Mucosa of rectum (tissue), 2 donors: Measurements from ENCODE around the gene MBNL1.

Source experiments
- H3K27ac ChIP-seq, 2 donors: one replicate each; pipeline ENCODE4 v1.7.0; 2013; ENCODE audit warnings: inconsistent platforms in 2 of 2, low read depth in 2 of 2, low read length in 2 of 2
- H3K27me3 ChIP-seq, 2 donors: one replicate each; pipeline ENCODE4 v1.7.0; 2013; ENCODE audit warnings: low read length in 2 of 2; ENCODE audit not compliant: control insufficient read depth in 2 of 2, insufficient read depth in 2 of 2
- H3K36me3 ChIP-seq, 2 donors: one replicate each; pipeline ENCODE4 v1.7.0; 2013; ENCODE audit warnings: low read length in 2 of 2; ENCODE audit not compliant: control insufficient read depth in 2 of 2, insufficient read depth in 2 of 2
- H3K4me1 ChIP-seq, 2 donors: one replicate each; pipeline ENCODE4 v1.7.0; 2013; ENCODE audit warnings: low read length in 2 of 2, mild to moderate bottlenecking in 1 of 2; ENCODE audit not compliant: control insufficient read depth in 2 of 2, insufficient read depth in 2 of 2
- H3K4me3 ChIP-seq, 2 donors: one replicate each; pipeline ENCODE4 v1.7.0; 2013; ENCODE audit warnings: low read length in 2 of 2
- H3K9ac ChIP-seq, 2 donors: one replicate each; pipeline ENCODE4 v1.7.0; 2013; ENCODE audit warnings: low read length in 2 of 2, low read depth in 1 of 2, mild to moderate bottlenecking in 1 of 2
- H3K9me3 ChIP-seq, 2 donors: one replicate each; pipeline ENCODE4 v1.7.0; 2013; ENCODE audit warnings: low read length in 2 of 2; ENCODE audit not compliant: control insufficient read depth in 2 of 2
- donor health status: healthy.
- donor health status: Normal muscosa, but diverticular disease.

Gene MBNL1

GRCh38 chr3:152339881-152340505 is 71.3 kb downstream of the MBNL1 start:
- H3K9me3 ChIP-seq: no peaks in the 10 kb centered on the region
- H3K36me3 ChIP-seq: peaks cover 26 to 31% of the 10 kb centered on the region in 2 donors
- H3K4me1 ChIP-seq: peaks cover 0 to 7% of the 10 kb centered on the region in 2 donors
- H3K9ac ChIP-seq: no peak overlapping the region
- no peak overlapping the region for H3K4me3 ChIP-seq
- H3K27ac ChIP-seq: no peak overlapping the region
- H3K27me3 ChIP-seq: no peaks in the 10 kb centered on the region

GRCh38 chr3:152345233-152345632 is 76.5 kb downstream of the MBNL1 start:
- Histone ChIP-seq H3K9ac (no peak overlapping the region), H3K4me3 (no peak overlapping the region), H3K27me3 (no peaks in the 10 kb centered on the region), H3K36me3 (peaks cover 20 to 24% of the 10 kb centered on the region in 2 donors), H3K4me1 (peaks cover 2 to 5% of the 10 kb centered on the region in 2 donors), H3K27ac (no peak overlapping the region), H3K9me3 (no peaks in the 10 kb centered on the region)

DNA sequence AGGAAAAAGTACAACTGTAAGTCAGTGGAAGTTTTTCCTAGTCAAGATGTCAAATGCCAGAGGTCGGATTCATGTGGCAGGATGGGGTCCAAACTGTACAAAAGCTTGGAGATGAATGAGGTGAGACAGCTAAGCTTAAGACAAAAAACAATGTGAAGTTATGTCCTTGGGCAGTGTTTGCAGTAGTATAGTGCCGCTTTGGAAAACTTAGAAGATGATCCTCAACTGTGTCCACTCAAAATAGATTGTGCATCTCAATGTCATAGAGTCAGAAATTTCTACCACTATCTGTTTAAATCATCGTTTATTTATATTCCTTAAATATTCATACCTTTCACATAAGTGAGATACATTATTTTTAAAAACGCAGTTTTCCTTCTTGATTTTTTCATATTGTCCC is 77.3 kb downstream of the MBNL1 start:
- Histone ChIP-seq H3K36me3 (peaks cover 15 to 24% of the 10 kb centered on the region in 2 donors), H3K27me3 (no peaks in the 10 kb centered on the region), H3K4me3 (no peak overlapping the region), H3K9ac (no peak overlapping the region), H3K4me1 (peaks cover 0 to 5% of the 10 kb centered on the region in 2 donors), H3K27ac (no peak overlapping the region), H3K9me3 (no peaks in the 10 kb centered on the region)

DNA sequence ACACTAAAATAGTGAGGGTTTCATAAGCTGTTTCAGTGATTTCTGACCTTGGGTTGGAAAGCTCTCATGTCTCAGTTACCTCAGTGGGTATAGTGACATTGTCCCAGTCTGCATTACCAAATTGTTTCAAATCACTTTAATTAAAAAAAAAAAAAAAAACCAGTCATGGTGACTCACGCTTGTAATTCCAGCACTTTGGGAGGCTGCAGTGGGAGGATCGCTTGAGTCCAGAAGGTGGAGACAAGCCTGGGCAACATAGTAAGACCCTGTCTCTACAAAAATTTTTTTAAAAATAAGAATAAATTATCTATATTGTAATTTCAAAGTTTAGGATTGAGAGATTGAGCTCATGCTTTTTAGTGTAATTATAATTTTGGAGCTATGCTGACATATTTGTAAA is 78.0 kb downstream of the MBNL1 start:
- no peaks in the 10 kb centered on the region for H3K9me3 ChIP-seq
- H3K27me3 ChIP-seq: no peaks in the 10 kb centered on the region
- no peak overlapping the region for H3K9ac ChIP-seq
- peaks cover 0 to 5% of the 10 kb centered on the region in 2 donors for H3K4me1 ChIP-seq
- H3K4me3 ChIP-seq: no peak overlapping the region
- H3K36me3 ChIP-seq: peaks cover 15 to 24% of the 10 kb centered on the region in 2 donors
- H3K27ac ChIP-seq: no peak overlapping the region

DNA sequence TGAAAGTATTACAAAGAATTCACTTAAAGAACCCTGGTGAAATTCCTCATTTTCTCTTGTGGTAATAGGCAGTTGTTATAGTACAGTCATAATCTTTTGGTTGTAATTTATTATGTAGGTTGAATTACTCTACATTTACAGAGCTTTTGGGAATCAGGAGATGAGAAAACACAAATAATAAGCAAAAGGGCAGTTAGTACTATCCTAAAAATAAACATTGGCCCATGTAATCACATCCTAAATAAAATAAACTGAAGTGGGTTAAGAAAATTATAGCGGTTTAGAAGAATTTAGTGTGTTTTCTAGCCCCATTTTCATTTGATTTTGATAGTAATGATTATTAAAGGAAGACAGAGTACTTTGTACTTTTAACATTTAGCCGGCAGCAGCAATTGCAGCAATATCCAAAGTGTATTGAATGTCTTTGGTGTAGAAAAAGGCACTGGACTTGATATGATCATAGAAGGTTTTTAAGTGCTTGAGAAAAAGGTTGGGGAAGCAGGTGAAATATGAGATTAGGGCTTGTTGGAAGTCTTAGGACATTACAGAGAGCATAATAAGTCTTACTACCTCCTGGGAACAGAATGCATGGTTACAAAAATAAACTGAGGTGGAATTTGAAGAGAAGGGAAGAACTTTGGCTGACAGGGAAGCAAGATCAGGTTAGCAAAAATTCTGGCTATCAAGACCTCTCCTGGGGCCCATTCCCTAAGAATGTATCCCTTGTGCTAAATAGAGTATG is 79.9 kb downstream of the MBNL1 start:
- peaks cover 0 to 5% of the 10 kb centered on the region in 2 donors for H3K4me1 ChIP-seq
- peaks cover 3 to 11% of the 10 kb centered on the region in 2 donors for H3K36me3 ChIP-seq
- no peaks in the 10 kb centered on the region for H3K27me3 ChIP-seq
- H3K4me3 ChIP-seq: no peak overlapping the region
- no peak overlapping the region for H3K27ac ChIP-seq
- H3K9ac ChIP-seq: no peak overlapping the region
- no peaks in the 10 kb centered on the region for H3K9me3 ChIP-seq

DNA sequence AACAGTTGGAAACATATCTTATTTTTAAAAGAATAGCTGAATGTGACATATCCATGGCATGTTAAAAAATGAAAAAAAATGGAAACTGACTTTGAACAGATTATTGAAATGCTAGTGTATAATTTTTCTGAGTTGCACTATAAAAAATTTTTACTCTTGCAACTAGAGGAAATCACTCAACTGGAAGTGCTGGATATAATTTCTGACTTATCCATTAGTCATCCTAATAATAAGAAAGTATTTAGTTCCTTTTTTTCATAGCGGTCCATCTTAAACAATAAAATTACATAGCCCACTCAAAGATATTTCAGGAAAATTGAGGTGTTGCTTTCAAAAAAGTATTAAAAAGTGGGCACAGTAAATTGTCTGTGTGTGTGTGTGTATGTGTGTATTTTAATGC is 80.7 kb downstream of the MBNL1 start:
- no peaks in the 10 kb centered on the region for H3K9me3 ChIP-seq
- peaks cover 0 to 5% of the 10 kb centered on the region in 2 donors for H3K4me1 ChIP-seq
- H3K27ac ChIP-seq: no peak overlapping the region
- peaks cover 0 to 8% of the 10 kb centered on the region in 2 donors for H3K36me3 ChIP-seq
- H3K27me3 ChIP-seq: no peaks in the 10 kb centered on the region
- no peak overlapping the region for H3K4me3 ChIP-seq
- no peak overlapping the region for H3K9ac ChIP-seq

DNA sequence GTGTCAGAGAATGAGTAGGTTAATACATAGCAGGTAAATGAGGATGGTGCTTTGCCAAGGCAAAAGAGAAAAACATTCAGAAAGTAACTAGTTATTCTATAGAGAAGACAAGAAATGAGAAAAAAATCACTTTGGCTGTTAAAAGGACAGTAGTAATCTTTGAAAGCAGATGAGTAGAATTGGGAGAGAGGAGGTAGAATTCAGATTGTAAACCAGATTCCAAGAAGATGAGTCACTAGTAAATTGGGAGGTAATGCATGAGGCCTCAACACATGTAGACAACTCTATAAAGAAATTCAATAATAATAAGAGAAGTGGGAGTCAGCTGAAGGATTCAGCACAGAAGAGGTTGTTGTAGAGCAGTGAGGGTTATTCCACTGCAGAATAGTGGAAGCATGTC is 81.4 kb downstream of the MBNL1 start:
- Histone ChIP-seq H3K9ac (no peak overlapping the region), H3K36me3 (peaks cover 0 to 8% of the 10 kb centered on the region in 2 donors), H3K4me3 (no peak overlapping the region), H3K9me3 (no peaks in the 10 kb centered on the region), H3K27me3 (no peaks in the 10 kb centered on the region), H3K4me1 (peaks cover 0 to 5% of the 10 kb centered on the region in 2 donors), H3K27ac (no peak overlapping the region)

DNA sequence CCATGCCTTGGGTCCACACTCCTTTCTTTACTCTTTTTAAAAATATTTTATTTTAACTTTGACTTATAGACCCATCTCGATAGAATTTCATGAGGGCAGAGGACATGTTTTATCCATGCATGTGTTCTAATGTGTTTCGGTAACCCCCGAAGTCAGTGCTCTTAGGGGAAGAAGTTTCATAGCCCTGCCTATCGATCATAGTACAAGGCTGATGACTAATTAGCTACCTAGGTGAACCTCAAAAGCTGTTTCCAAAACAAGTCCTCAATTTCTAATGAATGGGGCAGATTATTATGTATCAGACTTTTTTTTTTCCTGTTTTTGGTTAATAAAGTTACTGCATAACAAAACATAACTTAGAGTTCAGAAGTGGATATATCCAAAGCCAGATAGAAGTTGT is 82.0 kb downstream of the MBNL1 start:
- Histone ChIP-seq H3K36me3 (peaks cover 0 to 10% of the 10 kb centered on the region in 2 donors), H3K9ac (no peak overlapping the region), H3K27me3 (no peaks in the 10 kb centered on the region), H3K9me3 (no peaks in the 10 kb centered on the region), H3K27ac (no peak overlapping the region), H3K4me3 (no peak overlapping the region), H3K4me1 (peaks cover 0 to 5% of the 10 kb centered on the region in 2 donors)

- Histone ChIP-seq H3K36me3 (peaks cover 0 to 5% of the 10 kb centered on the region in 2 donors), H3K4me3 (no peak overlapping the region), H3K4me1 (peaks cover 0 to 5% of the 10 kb centered on the region in 2 donors), H3K27me3 (no peaks in the 10 kb centered on the region), H3K9me3 (no peaks in the 10 kb centered on the region), H3K27ac (no peak overlapping the region), H3K9ac (no peak overlapping the region)
Observed at GRCh38 chr3:152352554-152352953, 83.8 kb downstream of the MBNL1 start.

GRCh38 chr3:152353578-152353977 is 84.8 kb downstream of the MBNL1 start:
- no peak overlapping the region for H3K4me3 ChIP-seq
- no peaks in the 10 kb centered on the region for H3K9me3 ChIP-seq
- no peaks in the 10 kb centered on the region for H3K27me3 ChIP-seq
- no peak overlapping the region for H3K9ac ChIP-seq
- peaks cover 0 to 5% of the 10 kb centered on the region in 2 donors for H3K36me3 ChIP-seq
- peaks cover 0 to 5% of the 10 kb centered on the region in 2 donors for H3K4me1 ChIP-seq
- H3K27ac ChIP-seq: no peak overlapping the region
